Measurements from ENCODE around the gene RNF145. TPM values are rescaled to one million over a fixed set of nuclear protein-coding genes. Genes with fewer than 3 reads are reported as not detected.

The RNF145 gene
- 117 and 122 TPM in 2 replicates for total RNA-seq (2014; rRNA removed; shearing (Covaris generic))

DNA sequence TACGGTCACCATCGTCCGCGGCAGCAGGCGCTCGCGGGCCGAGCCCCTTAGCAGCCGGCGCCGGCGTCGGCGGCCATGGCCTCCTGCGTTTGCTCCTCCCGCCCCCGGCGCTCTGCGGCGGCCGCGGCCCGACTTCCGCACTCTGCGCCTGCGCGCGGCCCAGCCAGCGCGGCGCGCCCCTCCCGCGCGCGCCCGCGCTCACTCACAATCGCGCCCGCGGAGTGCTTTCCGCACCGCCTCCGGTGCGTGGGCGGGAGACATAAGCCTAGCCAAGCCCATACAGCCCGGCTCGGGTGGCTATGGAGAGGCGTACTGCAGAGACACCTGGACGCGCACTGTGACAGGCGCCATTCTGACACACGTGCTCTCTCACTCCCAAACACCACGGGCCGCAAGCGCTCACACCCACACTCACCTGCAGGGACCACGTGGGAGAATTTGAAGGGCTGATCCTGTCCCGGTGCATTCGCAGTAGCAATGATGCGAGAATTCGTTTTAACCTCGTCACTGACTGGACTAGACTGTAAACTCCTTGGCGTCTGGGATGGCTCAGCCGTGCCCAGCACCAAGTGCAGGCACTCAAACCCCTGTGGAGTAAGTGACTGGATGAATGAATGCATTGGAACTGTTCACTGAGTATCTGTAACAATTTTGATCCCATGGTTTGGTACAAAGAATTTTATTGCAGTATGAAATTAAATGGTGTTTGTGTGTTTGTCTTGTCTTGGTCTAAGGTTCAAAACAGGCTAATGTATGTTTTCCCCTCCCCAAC, at the start of gene RNF145:
Gene RNF145, minus strand, starts transcription at position 116 of the 772 bp plus-strand sequence. CDS start 5,936 bp downstream, outside the sequence.
- DNase-seq (ENCODE audit: low spot score): peak; percentile 57

DNA sequence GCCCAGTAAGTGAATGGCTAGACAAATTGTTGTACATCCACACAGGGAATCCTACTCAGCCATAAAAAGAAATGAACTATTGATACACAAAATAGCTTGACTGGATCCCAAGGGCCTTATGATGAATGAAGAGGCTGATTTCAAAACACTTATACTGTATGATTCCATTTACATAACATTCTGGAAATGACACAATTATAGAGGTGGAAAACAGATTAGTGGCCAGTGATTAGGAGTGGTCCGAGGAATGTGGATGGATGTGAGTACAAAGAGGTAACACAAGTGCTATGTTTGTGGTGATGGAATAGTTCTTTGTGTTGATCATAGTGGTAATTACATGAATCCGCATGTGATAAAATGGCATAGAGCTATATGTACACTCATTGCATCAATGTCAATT, 49.0 kb upstream of the RNF145 start:
- no peak for DNase-seq (ENCODE audit: low spot score)

DNA sequence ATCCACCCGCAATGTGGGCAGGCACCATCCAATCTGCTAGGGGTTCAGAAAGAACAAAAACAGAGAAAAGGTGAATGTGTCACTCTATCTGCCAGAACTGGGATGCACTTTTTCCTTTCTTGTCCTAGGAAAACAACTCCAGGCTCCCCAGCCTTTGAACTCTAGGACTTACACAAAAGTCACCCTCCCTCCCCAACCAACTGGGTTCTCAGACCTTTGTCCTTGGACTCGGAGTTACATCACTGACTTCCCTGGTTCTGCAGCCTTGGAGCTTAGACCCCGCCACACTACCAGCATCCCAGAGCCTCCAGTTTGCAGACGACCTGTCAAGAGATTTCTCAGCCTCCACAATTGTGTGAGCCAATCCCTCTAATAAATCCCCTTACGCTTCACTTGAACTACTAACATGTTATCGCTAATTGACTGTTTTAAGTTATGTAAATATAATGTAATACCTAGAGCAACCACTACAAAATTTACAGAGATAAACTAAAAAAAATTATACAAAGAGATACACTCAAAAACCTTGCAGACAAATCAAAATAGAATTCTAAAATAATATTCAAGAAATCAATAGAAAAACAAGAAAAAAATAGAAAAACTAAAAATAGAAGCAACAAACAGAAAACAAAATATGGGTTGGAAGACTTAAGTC, 48.4 kb upstream of the RNF145 start:
- DNase-seq (ENCODE audit: low spot score): no peak

GRCh38 chr5:159257007-159257406, 47.7 kb upstream of the RNF145 start:
- no peak for DNase-seq (ENCODE audit: low spot score)

- no peak for DNase-seq (ENCODE audit: low spot score)
Measured at GRCh38 chr5:159252195-159252594, 42.8 kb upstream of the RNF145 start.

GRCh38 chr5:159249158-159249557, 39.8 kb upstream of the RNF145 start:
- no peak for DNase-seq (ENCODE audit: low spot score)

GRCh38 chr5:159244890-159245289, 35.5 kb upstream of the RNF145 start:
- no peak for DNase-seq (ENCODE audit: low spot score)

DNA sequence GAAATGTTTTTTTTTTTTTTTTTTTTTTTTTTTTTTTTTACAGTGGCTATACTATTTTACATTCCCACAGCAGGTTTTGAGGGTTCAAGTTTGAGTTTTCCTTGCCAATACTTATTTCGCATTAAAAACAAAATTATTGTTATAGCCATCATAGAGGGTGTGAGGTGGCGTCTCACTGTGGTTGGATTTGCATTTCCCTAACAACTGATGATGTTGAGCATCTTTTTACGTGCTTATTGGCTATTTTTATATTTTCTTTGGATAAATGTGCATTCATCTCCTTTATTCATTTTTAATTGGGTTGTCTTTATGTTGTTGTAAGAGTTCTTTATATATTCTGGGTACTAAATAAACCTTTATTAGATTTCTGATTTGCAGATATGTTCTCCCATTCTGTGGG, 34.8 kb upstream of the RNF145 start:
- no peak for DNase-seq (ENCODE audit: low spot score)

DNA sequence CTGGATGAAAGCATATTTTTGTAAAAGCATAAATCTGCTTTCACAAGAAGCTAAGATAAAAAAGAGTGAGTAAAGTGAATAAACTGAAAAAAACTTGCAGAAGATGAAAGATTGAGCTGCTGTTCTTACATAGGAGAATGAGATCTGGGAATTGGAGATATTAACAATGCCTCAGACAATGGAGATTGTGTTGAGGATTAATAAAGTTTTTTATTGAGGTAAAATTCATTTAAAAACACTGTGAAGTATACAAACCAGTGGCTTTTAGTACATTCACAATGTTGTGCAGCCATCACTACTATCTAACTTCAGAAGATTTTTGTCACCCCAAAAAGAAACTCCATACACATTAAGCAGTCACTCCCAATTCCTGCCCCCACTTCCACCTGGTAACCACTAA, 34.0 kb upstream of the RNF145 start:
- no peak for DNase-seq (ENCODE audit: low spot score)

DNA sequence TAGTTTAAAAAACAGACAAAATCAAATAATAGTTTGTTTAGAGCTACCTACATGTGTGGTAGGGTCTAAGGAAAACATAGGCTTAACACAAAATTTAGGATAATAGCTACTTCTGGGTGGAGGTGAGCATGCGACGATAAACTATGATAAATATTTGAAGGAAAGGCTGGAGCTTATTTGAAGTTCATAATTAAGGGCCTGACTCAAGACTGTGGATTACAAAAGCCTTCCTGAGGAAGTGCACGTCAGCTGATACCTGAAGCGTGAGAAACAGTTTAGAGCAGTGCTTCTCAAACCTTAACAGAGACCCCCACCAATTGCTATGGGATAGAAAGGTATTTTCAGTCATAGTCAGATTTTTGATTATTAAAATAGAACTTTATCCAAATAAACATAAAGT, 33.3 kb upstream of the RNF145 start:
- DNase-seq (ENCODE audit: low spot score): peak; percentile 28

GRCh38 chr5:159241946-159242552, 32.7 kb upstream of the RNF145 start:
- no peak for DNase-seq (ENCODE audit: low spot score)

DNA sequence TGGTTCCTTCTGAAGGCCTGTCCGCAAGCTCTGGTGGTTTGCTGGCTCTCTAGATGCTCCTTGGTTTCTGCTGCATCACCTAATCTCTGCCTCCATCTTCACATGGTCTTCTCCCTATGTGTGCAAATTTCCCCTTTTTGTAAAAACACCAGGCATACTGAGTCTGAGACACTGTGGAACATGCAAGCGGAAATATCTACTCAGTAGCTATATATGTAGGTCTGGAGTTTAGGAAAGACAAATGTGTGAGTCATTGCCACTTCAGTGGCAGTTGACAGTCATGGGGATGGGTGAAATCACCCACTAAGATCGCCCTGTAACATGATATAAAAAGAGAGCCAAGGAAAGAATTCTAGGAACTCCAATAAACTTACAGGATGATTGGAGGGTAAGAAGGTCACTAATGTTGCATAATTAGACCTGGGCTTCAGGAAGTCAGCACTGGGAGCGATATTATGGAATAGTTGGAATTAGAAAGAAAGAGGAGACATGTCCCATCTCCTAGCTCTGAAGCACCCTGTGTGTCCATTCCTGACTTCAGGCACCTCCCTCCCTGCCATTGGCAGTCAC, 31.0 kb upstream of the RNF145 start:
- DNase-seq (ENCODE audit: low spot score): peak; percentile 96

GRCh38 chr5:159235871-159236520, 26.6 kb upstream of the RNF145 start:
- peak; percentile 31 for DNase-seq (ENCODE audit: low spot score)

DNA sequence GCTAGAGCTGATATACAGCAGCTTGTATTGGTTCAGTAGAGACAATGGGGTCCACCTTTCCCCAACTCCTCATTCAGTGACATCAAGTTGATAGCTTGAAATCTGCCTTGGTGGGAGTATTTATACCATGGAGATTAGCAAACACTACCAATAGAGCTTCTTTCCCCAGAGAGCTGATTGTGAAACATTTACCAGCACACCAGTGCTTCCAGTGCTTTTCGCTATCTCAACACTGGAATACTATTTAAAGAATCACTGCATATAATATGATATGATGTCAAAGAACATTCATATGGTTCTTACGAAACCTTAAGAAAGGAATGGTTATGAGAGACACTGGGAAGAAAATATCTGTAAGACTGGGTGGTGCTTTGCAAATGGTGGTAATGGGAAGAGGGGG, 21.8 kb upstream of the RNF145 start:
- no peak for DNase-seq (ENCODE audit: low spot score)

GRCh38 chr5:159230657-159231056, 21.3 kb upstream of the RNF145 start:
- DNase-seq (ENCODE audit: low spot score): no peak

DNA sequence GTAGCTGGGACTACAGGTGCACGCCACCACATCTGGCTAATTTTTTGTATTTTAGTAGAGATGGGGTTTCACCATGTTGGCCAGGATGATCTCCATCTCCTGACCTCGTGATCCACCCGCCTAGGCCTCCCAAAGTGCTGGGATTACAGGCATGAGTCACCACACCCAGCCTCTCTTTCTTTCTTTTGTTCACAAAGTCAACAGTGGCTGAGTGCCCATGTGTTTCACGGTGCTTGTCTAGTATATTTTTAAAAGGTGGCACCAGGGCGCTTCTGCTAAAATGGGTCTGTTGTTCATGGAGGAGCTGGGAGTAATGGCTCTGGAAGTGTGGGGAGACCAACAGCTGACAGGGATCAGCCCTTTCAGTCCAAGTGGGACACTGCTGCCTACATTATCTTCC, 18.7 kb upstream of the RNF145 start:
- DNase-seq (ENCODE audit: low spot score): peak; percentile 42

GRCh38 chr5:159227452-159227851, 18.1 kb upstream of the RNF145 start:
- no peak for DNase-seq (ENCODE audit: low spot score)

DNA sequence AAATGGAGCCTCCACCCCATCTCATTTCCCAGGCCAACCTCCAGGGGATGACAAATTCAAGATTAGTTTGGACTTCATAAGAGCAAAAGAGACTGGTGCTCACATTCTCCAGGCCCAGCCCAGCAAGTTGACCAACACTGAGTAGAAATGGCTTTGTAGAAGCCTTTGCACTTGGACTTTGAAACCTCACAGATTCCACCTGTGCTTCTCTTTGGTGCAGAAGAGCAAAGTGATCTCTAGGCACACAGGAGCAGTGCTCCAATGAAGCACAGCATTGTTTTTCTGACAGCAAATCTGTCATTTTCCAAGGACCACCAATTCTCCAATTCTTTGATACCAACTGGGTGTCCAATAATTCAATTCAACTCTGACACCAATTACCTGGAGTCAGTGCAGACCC, 17.1 kb upstream of the RNF145 start:
- DNase-seq (ENCODE audit: low spot score): no peak

- DNase-seq (ENCODE audit: low spot score): no peak
Measured at GRCh38 chr5:159224471-159224870, 15.1 kb upstream of the RNF145 start.

GRCh38 chr5:159223469-159223868, 14.1 kb upstream of the RNF145 start:
- DNase-seq (ENCODE audit: low spot score): no peak

- no peak for DNase-seq (ENCODE audit: low spot score)
Measured at GRCh38 chr5:159220206-159220605, 10.9 kb upstream of the RNF145 start.

GRCh38 chr5:159218595-159219023, 9.3 kb upstream of the RNF145 start:
- no peak for DNase-seq (ENCODE audit: low spot score)
